GM12878 (cell line): ENCODE measurements around the gene DENND1A. TPM values are rescaled to one million over a fixed set of nuclear protein-coding genes. Genes with fewer than 3 reads are reported as not detected.

Experiments used
- ATAC-seq: fragments of 200-7000 bp; cut with Tn5 transposase; 3 replicates; pipeline ENCODE4 v1.9.1; 2020; ENCODE audit warnings: mild to moderate bottlenecking, moderate library complexity
- BruUV-seq: library from RNA; stranded (reverse); fragments of 400-500 nt; replicated peaks from 2 replicates; lab custom pipeline; 2021; lab: Mats Ljungman, UMichigan
- CTCF ChIA-PET: fragments of 300-600 bp; sonication (Branson Sonifier 250); formaldehyde crosslinking; extraction: SDS; loops from one replicate; lab custom pipeline; 2021; ENCODE audit warnings: inconsistent platforms; lab: Yijun Ruan, JAX
- POLR2A ChIA-PET: fragments of 350-600 bp; formaldehyde crosslinking; extraction: SDS; loops from one replicate; lab custom pipeline; 2021; ENCODE audit warnings: inconsistent platforms; lab: Charles Lee
- RAD21 ChIA-PET: fragments of 300-600 bp; sonication (Branson Sonifier 250); formaldehyde crosslinking; loops from one replicate; lab custom pipeline; 2023; ENCODE audit warnings: antibody characterized with exemption; ENCODE audit not compliant: unreplicated experiment; lab: Charles Lee
- SMC1A ChIA-PET: fragments of 300-600 bp; sonication (Branson Sonifier 250); formaldehyde crosslinking; loops from one replicate; lab custom pipeline; 2023; ENCODE audit not compliant: unreplicated experiment, uncharacterized antibody; lab: Charles Lee
- DNase-seq: peaks from one replicate; pipeline ENCODE4 v3.0.0-alpha.2; 2011; ENCODE audit warnings: low read depth, low spot score
- FAIRE-seq: peaks from 3 replicates; lab custom pipeline; 2011; peaks lifted over from hg19 to GRCh38; lab: Jason Lieb, UNC
- H2AFZ ChIP-seq: 2 replicates; pipeline ENCODE4 v1.6.0; 2011; ENCODE audit warnings: low read depth, low read length, control low read depth; ENCODE audit not compliant: control insufficient read depth
- H3K27ac ChIP-seq: 2 replicates; pipeline ENCODE4 v1.5.1; 2011; ENCODE audit warnings: control low read depth; ENCODE audit not compliant: control insufficient read depth, insufficient read depth
- H3K27me3 ChIP-seq, 2 experiments: replicated peaks in 1 of 2; 2 replicates each; pipeline versions ENCODE4 v1.6.0 to v1.6.1; 2011; ENCODE audit warnings: low read length in 1 of 2; ENCODE audit not compliant: control insufficient read depth in 2 of 2, insufficient read depth in 2 of 2
- H3K36me3 ChIP-seq, 2 experiments: 2 replicates each; pipeline ENCODE4 v1.5.1; 2011; ENCODE audit warnings: low read length in 1 of 2; ENCODE audit not compliant: control insufficient read depth in 2 of 2, insufficient read depth in 2 of 2
- H3K4me1 ChIP-seq: 2 replicates; pipeline ENCODE4 v1.6.1; 2011; ENCODE audit warnings: mild to moderate bottlenecking, low read length, moderate library complexity, mixed read lengths; ENCODE audit not compliant: control insufficient read depth, insufficient read depth
- H3K4me2 ChIP-seq: 2 replicates; pipeline ENCODE4 v1.6.0; 2011; ENCODE audit warnings: control low read depth; ENCODE audit not compliant: control insufficient read depth, insufficient read depth
- H3K4me3 ChIP-seq: fragments of 200-600 bp; sonication (generic); 2 replicates; pipeline ENCODE4 v1.5.1; 2016
- H3K79me2 ChIP-seq: 2 replicates; pipeline ENCODE4 v1.6.0; 2011; ENCODE audit warnings: low read length; ENCODE audit not compliant: control insufficient read depth, insufficient read depth
- H3K9ac ChIP-seq: 2 replicates; pipeline ENCODE4 v1.8.0; 2011; ENCODE audit warnings: low read length, control low read depth, mixed read lengths; ENCODE audit not compliant: control insufficient read depth, insufficient read depth
- H3K9me3 ChIP-seq: replicated peaks from 3 replicates; pipeline ENCODE4 v1.5.1; 2011; ENCODE audit warnings: mild to moderate bottlenecking, low read length; ENCODE audit not compliant: control insufficient read depth, insufficient read depth
- H4K20me1 ChIP-seq: 2 replicates; pipeline ENCODE4 v1.6.0; 2011; ENCODE audit not compliant: control insufficient read depth, insufficient read depth
- ETV6 ChIP-seq, 2 experiments: fragments of 450-650 bp in 1 of 2; IDR thresholded peaks in 1 of 2; conservative IDR thresholded peaks in 1 of 2; 2 replicates each; pipeline ENCODE4 v1.6.1; 2014; ENCODE audit warnings: antibody characterized with exemption in 1 of 2, borderline replicate concordance in 1 of 2, low read depth in 1 of 2, mild to moderate bottlenecking in 1 of 2, moderate library complexity in 1 of 2
- IKZF1 ChIP-seq: fragments of 450-650 bp; conservative IDR thresholded peaks from 2 replicates; pipeline ENCODE4 v1.6.1; 2017; ENCODE audit warnings: antibody characterized with exemption, mild to moderate bottlenecking
- PAX8 ChIP-seq: fragments of 450-650 bp; IDR thresholded peaks from 2 replicates; pipeline ENCODE4 v1.6.1; 2017; ENCODE audit warnings: mild to moderate bottlenecking, moderate library complexity
- RAD51 ChIP-seq: fragments of 450-650 bp; IDR thresholded peaks from 2 replicates; pipeline ENCODE4 v1.6.1; 2016; ENCODE audit warnings: moderate library complexity, mild to moderate bottlenecking, inconsistent platforms
- SPI1 ChIP-seq: IDR thresholded peaks from 2 replicates; pipeline ENCODE4 v1.6.1; 2011; ENCODE audit warnings: low read depth, mild to moderate bottlenecking, low read length, moderate library complexity, borderline replicate concordance; ENCODE audit not compliant: insufficient read depth
- SUPT20H ChIP-seq: IDR thresholded peaks from 2 replicates; pipeline ENCODE4 v1.6.1; 2011; ENCODE audit warnings: low read depth, mild to moderate bottlenecking, low read length, moderate library complexity, borderline replicate concordance; ENCODE audit not compliant: control insufficient read depth
- TCF7 ChIP-seq: IDR thresholded peaks from 2 replicates; pipeline ENCODE4 v1.6.1; 2014; ENCODE audit warnings: antibody characterized with exemption, borderline replicate concordance
- ZNF207 ChIP-seq: fragments of 450-650 bp; IDR thresholded peaks from 2 replicates; pipeline ENCODE4 v1.6.1; 2014; ENCODE audit warnings: antibody characterized with exemption, mild to moderate bottlenecking, borderline replicate concordance
- ZNF384 ChIP-seq: IDR thresholded peaks from 2 replicates; pipeline ENCODE4 v1.6.1; 2012; ENCODE audit warnings: low read depth, mild to moderate bottlenecking, low read length, improper control_type of control experiment, borderline replicate concordance
- WGBS: methylation state at CpG from one replicate; pipeline ENCODE4 v1.1.6; 2016; ENCODE audit warnings: low lambda C conversion rate; ENCODE audit not compliant: insufficient replicate concordance, insufficient coverage; ENCODE audit errors: missing lambda C conversion rate; 5-methylcytosine and 5-hydroxymethylcytosine counted together
- in situ Hi-C: fragments of 300-500 bp; cut with MboI; formaldehyde crosslinking; loops from 9 replicates; pipeline ENCODE4 v1.14.3; 2018; ENCODE audit warnings: mixed read lengths
- intact Hi-C: fragments of 100-400 bp; cut with micrococcal nuclease; formaldehyde crosslinking; loops from one replicate; pipeline ENCODE4 v1.14.2; 2022; ENCODE audit not compliant: unreplicated experiment
- polyA plus RNA-seq, 11 experiments: library from polyadenylated mRNA; depleted of rRNA in 4 of 11; unstranded in 6 of 11; stranded (reverse) in 5 of 11; fragments of >200 nt; fragmentation: Nextera tagmentation in 4 of 11; fragmentation: Illumina TruSeq in 1 of 11; extraction: Ambion mirVana in 4 of 11; extraction: Trizol in 1 of 11; gene quantifications; 1 replicate in 1 of 11; 2 replicates in 10 of 11; pipeline versions ENCODE4 v1.2.1 to v1.2.3, GENCODE V29; 2011 to 2016; ENCODE audit warnings: inconsistent platforms in 2 of 11, missing spikeins in 2 of 11, low read depth in 1 of 11
- total RNA-seq, 4 experiments: library from RNA; depleted of rRNA in 3 of 4; stranded (reverse); fragments of >200 nt in 3 of 4; fragmentation: Illumina TruSeq in 1 of 4; extraction: Trizol in 1 of 4; gene quantifications; 2 replicates each; pipeline versions ENCODE4 v1.2.1 to v1.2.3, GENCODE V29; 2013 to 2021
- TF ChIP-seq, protein P1 (sequence below), 3 experiments: IDR thresholded peaks in 2 of 3; conservative IDR thresholded peaks in 1 of 3; 2 replicates each; pipeline ENCODE4 v1.5.1; 2011; ENCODE audit warnings: low read depth in 3 of 3, low read length in 3 of 3, mild to moderate bottlenecking in 3 of 3, control low read depth in 2 of 3, moderate library complexity in 2 of 3, inconsistent platforms in 1 of 3, mixed read lengths in 1 of 3; ENCODE audit not compliant: control insufficient read depth in 2 of 3, insufficient read depth in 1 of 3; ENCODE audit errors: extremely low read depth in 1 of 3

Gene DENND1A
- total and polyA plus RNA-seq, 10 of the 15 experiments (the other 5 are each of a cell fraction or from before 2014, with no cell fraction given) = 14.1 to 48.6 (median 35.2) TPM

DNA sequence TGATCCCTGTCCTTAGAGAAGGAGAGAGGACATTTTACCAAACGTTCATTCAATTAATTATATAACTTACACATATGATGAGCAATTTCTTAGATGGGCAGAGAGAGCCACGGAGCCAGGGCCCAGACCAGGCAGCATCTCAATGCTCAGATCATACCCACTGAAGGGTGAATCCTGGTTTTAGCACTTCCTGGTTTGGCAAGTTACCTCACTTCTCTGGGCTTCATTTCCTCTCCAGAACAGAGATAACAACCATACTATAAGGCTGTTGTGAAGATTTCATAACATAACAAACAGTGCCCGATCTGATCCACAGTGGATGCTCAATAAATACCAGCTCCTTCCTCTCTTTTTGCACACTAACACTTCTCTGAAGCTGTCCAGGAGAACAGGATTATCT is 271.1 kb downstream of the DENND1A start:
- no peaks in the 10 kb centered on the region for H3K27me3 ChIP-seq
- no peaks in the 10 kb centered on the region for H4K20me1 ChIP-seq
- no peak overlapping the region for H3K9ac ChIP-seq
- H3K36me3 ChIP-seq = peaks cover 0 to 1% of the 10 kb centered on the region in 2 experiments; a peak in 2 of 4 replicates
- 1% methylated on average over 3 of the region's 3 CpGs for WGBS
- H2AFZ ChIP-seq = no peak overlapping the region
- ChIA-PET POLR2A (no interaction called here), RAD21 (no interaction called here), CTCF (interaction anchor here (0.6 to 1.1 kb wide), 3 partner anchors 13 to 122 kb away, joined by 3 to 4 read pairs (median 3); no protein-coding TSS in a partner anchor), SMC1A (interaction anchor here (0.6 to 1.4 kb wide), 7 partner anchors 15 to 382 kb away, joined by 3 to 5 read pairs (median 4); no protein-coding TSS in a partner anchor)
- H3K79me2 ChIP-seq = no peaks in the 10 kb centered on the region
- H3K4me3 ChIP-seq = no peak overlapping the region
- BruUV-seq = no TSS peak
- intact Hi-C loops = no loop called here
- in situ Hi-C loops = no loop called here
- H3K4me1 ChIP-seq = no peaks in the 10 kb centered on the region
- peak; percentile 40 for TF ChIP-seq SPI1
- no peak for TF ChIP-seq SUPT20H
- peak in 1 of 2 experiments; percentile 84; a peak in 2 of 4 replicates for TF ChIP-seq ETV6 (conservative IDR thresholded peaks at IDR 0.05 in 1 of 2, IDR thresholded peaks at IDR 0.05 in 1 of 2; ENCODE audit: borderline replicate concordance in 1 of 2, low read depth in 1 of 2)
- no peak for TF ChIP-seq ZNF384
- TF ChIP-seq IKZF1 = 0 out of 2 replicates have a peak, but pooled peaks have one; percentile 26
- TF ChIP-seq ZNF207 = no peak
- TF ChIP-seq TCF7 = no peak
- TF ChIP-seq PAX8 = no peak
- TF ChIP-seq, protein P1, sequence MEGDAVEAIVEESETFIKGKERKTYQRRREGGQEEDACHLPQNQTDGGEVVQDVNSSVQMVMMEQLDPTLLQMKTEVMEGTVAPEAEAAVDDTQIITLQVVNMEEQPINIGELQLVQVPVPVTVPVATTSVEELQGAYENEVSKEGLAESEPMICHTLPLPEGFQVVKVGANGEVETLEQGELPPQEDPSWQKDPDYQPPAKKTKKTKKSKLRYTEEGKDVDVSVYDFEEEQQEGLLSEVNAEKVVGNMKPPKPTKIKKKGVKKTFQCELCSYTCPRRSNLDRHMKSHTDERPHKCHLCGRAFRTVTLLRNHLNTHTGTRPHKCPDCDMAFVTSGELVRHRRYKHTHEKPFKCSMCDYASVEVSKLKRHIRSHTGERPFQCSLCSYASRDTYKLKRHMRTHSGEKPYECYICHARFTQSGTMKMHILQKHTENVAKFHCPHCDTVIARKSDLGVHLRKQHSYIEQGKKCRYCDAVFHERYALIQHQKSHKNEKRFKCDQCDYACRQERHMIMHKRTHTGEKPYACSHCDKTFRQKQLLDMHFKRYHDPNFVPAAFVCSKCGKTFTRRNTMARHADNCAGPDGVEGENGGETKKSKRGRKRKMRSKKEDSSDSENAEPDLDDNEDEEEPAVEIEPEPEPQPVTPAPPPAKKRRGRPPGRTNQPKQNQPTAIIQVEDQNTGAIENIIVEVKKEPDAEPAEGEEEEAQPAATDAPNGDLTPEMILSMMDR (IDR thresholded peaks at IDR 0.05 in 2 of 3, conservative IDR thresholded peaks at IDR 0.05 in 1 of 3; ENCODE audit: control insufficient read depth in 2 of 3, extremely low read depth in 1 of 3, insufficient read depth in 1 of 3, low read depth in 3 of 3, low read length in 3 of 3) = no peak
- no peak for TF ChIP-seq RAD51
- no peak overlapping the region for H3K4me2 ChIP-seq
- peaks cover 12% of the 10 kb centered on the region for H3K9me3 ChIP-seq
- DNase-seq (no peak), FAIRE-seq (peak; percentile 44), ATAC-seq (peak; percentile 90)
- H3K27ac ChIP-seq = no peak overlapping the region
